GM18505 (cell line): Measurements from ENCODE around the gene NR1I2.

Experiments
- ATAC-seq: cut with Tn5 transposase; IDR thresholded peaks from one replicate; pipeline ENCODE4 v1.9.1; 2021; ENCODE audit not compliant: unreplicated experiment
- POLR2A ChIP-seq: IDR thresholded peaks from 4 replicates; pipeline ENCODE4 v1.6.1; 2011; ENCODE audit warnings: borderline replicate concordance; ENCODE audit not compliant: insufficient read depth, insufficient read length; ENCODE audit errors: extremely low read depth

NR1I2 gene

DNA sequence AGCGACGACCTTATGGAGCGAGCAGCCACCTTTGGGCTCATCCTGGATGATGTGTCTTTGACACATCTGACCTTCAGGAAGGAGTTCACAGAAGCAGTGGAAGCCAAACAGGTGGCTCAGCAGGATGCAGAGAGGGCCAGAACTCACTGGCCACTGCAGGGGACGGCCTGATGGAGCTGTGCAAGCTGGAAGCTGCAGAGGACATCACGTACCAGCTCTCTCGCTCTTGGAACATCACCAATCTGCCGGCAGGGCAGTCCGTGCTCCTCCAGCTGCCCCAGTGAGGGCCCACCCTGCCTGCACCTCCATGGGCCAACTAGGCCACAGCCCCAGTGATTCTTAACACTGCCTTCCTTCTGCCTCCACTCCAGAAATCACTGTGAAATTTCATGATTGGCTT lies 10.4 kb downstream of the NR1I2 start:
- no peak for ATAC-seq

DNA sequence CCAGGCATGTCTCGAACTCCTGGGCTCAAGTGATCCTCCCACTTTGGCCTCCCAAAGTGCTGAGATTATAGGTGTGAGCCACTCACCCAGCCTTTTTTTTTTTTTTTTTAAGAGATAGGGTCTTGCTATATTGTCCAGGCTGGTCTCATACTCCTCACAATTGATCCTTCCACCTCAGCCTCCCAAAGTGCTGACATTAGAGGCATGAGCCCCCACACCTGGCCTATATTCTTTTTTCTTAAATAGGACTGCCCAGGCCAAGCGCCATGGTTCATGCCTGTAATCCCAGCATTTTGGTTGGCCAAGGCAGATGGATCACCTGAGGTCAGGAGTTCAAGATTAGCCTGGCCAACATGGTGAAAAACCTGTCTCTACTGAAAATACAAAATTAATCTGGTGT lies 12.5 kb downstream of the NR1I2 start:
- ATAC-seq = no peak
- no peak for TF ChIP-seq POLR2A

More for the DNA sequence above, 10.4 kb downstream of the NR1I2 start:
- TF ChIP-seq POLR2A = no peak

DNA sequence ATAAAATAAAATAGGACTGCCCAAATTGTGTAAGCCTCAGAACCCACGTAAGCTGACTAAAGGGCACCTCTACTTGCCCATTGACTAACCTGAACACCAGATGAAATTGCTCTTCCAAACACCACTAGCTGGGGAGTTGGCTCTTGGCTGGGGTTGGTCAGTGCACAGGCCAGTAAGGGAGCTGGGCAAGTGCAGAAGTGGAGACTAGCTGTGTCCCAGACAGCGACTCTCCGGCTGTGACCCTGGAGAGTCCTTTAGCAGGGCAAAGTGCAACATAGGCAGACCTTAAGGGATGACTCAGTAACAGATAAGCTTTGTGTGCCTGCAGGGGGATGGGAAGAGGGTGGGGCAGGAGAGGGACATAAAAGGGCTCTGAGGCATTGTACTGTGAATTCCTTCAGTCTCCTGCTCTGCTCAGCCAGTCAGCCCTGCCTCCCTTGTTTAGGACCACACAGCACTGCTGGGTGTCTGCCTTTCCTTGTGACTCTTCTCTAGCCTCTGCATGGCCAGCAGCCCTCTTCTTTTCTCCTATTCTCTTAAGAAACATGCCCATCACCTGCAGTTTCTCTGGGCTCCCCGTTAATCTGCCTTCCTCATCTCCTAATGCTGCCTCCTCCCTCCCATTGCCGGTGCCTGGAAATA lies 13.2 kb downstream of the NR1I2 start:
- TF ChIP-seq POLR2A = no peak
- ATAC-seq = no peak

DNA sequence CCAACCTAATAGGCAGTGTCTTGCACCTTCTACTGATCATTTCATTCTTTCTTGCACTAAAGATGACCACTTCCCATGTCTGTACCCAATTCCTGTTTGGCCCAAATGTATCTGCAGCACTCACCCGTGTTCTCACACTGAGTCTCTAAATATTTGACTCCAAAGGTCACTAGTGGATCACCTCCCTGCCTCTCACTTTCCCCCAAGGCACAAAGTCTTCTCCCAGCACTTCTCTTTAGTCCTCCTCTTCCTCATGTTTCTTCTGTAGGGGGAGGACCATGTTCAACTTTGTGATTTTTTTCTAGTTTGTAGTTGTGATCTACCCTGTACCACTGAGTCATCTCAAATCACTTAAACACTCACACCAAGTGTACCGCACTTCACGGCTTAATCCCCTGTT lies 13.9 kb downstream of the NR1I2 start:
- TF ChIP-seq POLR2A = no peak
- ATAC-seq = no peak

DNA sequence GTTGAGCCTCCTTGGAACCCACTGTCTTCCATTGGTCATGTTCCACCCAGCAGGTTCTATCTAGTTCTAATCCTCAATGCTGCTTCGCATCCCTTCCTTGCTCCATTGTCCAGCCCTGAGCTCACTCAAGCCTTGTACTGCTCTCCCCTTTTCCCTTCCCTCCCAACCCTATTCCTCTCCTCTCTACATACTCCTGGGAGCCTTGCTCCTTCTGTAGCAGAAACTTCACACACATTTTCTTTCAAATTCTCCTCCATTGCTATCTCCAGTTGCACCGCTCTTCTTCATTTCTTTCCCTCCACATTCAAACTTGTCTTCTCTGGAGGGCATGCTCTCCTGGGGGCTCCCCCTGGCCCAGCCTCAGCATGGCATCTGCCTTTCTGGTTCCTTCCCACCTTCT lies 14.5 kb downstream of the NR1I2 start:
- ATAC-seq = no peak
- TF ChIP-seq POLR2A = no peak

DNA sequence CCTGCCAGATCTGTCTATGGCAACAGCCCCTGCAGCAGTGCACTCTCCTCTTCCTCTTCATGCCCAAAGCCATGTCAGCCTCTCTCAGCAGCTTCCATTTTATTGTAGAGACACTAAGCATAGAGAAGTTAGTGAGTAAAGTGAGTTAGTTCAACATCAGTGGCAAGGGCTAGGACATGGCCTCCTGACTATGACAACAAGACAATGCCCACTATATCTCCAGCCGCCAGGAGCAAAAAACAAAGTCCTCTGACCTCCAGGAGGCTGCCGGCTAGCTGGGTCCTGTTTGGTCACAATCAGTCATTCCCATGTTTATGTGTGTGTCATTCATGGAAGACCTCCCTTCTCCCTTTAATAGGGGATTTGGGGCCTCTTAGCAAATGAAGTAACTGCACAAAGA lies 14.9 kb downstream of the NR1I2 start:
- no peak for TF ChIP-seq POLR2A
- ATAC-seq = no peak

DNA sequence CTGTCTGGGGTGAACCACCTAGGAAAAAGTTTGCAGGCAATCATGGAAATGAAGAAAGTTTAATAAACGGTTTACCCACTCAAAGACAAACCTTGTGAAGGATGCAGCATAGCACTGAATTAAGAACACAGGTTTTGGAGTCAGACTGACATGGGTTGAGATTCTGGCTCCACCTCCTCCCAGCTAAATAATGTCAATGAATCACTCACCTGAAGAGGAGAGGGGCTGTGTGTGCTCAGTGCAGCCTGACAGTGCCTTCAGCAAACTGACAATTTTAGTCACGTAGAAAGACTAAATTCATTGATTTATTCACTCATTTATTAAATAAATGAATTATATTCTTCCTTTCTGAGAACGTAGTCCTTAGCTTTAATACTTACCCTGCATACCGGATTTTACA lies 18.9 kb downstream of the NR1I2 start:
- no peak for TF ChIP-seq POLR2A
- no peak for ATAC-seq

DNA sequence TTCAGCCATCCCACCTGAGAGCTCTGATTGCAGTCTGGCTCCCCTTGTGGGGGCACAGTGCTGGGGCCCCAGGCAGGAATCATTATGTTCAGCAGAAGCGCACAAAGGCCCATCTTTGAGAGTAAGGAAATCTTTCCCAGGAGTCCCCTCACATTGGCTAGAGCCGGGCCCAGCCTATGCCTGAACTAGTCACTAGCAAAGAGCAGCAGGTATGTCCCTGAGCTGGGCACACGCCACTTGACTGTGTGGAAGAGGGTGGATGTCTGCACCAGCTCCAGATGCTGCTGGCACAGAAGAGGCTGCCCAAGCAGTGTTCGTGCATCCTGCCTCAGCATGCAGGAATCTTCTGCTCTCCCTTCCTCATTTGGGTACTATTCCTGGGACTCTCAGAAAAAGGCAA lies 26.3 kb downstream of the NR1I2 start:
- no peak for ATAC-seq
- TF ChIP-seq POLR2A = no peak

DNA sequence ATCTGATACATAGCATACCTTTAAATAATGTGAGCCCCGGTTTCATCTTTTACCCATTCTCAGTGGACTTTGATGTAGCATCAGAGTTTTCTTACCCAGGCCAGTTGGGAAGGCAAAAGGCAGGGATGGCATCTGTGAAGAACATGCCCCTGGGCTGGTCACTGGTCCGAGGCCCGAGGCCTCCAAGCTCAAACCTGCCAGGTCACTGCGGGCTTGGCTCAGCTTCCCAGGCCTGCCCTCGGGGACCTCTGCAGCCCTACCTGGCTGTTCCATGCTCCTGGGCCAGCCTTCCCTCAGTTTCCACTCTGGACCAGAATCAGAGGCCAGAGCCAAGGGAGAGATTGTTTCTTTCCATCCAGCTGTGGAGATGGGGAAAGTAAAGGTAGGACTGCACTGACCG lies 26.9 kb downstream of the NR1I2 start:
- no peak for TF ChIP-seq POLR2A
- no peak for ATAC-seq

DNA sequence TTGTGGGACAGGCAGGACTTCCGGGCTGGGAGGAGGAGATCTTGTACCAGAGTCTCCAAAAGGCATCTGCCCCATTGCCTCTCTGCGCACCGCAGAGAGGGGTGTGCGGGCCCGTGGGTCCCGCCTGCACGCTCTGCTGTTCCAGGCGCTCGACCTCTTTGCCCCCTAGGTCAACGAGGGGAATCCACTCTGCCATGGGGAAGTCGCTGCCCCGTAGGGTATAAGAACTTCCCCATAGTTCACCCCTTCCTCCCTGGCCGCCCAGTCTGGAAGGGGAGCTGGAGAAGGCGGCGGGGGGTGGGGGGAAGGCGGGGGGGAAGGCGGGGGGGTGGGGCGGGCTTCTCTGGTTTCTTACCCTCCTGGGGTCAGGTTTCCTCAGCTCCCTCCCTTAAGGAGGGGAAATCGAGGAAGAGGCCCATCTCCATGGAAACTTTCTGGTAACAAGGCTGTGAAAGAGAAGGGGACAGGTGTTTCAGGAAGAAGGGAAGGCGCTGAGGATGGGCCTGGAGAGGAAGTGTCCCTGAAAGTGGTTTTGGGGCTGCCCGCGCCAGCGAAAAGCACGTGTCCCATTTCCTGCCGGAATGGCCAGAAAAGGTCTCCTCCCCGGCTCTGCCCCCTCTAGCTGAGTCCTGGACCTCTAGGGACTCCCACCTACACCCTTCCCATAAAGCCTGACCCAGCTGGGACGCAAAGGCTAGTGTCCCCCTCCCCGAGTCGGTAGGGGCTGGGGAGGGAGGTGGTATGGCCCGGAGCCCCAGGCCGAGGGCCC lies 27.5 kb downstream of the NR1I2 start:
- no peak for TF ChIP-seq POLR2A
- peak; percentile 23 for ATAC-seq

DNA sequence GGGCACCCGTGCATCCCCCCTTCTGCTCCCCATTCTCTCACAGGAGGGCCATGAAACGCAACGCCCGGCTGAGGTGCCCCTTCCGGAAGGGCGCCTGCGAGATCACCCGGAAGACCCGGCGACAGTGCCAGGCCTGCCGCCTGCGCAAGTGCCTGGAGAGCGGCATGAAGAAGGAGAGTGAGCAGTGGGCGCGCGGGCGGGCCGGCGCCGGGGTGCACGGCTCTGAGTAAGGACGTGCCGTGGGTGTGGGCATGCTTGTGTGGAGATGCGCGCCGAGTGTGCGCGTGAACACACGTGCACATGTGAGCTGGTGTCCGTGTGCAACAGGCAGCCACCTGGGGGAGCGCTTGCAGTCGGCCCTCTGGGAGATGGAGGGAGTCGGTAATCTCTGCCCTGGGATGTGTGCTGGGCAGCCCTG lies 28.1 kb downstream of the NR1I2 start:
- peak; percentile 85 for ATAC-seq
- TF ChIP-seq POLR2A = peak; percentile 51

DNA sequence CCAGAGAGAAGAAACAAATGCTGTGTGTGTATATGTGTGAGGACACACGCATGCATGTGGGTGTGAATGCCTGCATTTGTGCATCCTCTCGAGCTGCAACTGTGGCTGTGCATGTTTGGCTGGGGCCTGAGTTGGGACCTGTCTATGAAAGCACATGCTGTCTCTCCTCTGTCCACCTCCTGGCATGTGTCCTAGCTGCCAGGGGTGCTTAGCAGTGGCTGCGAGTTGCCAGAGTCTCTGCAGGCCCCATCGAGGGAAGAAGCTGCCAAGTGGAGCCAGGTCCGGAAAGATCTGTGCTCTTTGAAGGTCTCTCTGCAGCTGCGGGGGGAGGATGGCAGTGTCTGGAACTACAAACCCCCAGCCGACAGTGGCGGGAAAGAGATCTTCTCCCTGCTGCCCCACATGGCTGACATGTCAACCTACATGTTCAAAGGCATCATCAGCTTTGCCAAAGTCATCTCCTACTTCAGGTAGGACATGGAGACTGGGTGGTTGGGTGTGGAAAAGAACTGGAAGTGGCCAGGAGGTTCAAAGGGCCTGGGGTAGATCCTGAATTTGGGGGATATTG lies 30.7 kb downstream of the NR1I2 start:
- ATAC-seq = no peak
- no peak for TF ChIP-seq POLR2A

DNA sequence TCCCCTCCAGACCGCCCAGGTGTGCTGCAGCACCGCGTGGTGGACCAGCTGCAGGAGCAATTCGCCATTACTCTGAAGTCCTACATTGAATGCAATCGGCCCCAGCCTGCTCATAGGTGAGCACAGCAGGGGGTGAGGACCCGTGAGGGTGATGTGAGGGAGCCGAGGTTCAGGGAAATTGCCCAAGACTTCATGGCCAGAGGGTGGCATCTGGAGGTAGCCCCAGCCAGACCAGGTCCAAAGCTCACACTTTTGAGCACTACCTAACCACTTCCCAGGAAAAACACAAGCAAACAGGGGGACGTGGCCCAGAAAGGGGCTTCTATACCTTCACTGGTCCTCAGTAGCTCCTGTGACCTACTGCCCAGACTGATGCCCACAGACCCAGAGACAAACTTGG lies 33.8 kb downstream of the NR1I2 start:
- no peak for TF ChIP-seq POLR2A
- ATAC-seq = no peak

DNA sequence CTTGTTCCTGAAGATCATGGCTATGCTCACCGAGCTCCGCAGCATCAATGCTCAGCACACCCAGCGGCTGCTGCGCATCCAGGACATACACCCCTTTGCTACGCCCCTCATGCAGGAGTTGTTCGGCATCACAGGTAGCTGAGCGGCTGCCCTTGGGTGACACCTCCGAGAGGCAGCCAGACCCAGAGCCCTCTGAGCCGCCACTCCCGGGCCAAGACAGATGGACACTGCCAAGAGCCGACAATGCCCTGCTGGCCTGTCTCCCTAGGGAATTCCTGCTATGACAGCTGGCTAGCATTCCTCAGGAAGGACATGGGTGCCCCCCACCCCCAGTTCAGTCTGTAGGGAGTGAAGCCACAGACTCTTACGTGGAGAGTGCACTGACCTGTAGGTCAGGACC lies 35.2 kb downstream of the NR1I2 start:
- ATAC-seq = no peak
- no peak for TF ChIP-seq POLR2A

DNA sequence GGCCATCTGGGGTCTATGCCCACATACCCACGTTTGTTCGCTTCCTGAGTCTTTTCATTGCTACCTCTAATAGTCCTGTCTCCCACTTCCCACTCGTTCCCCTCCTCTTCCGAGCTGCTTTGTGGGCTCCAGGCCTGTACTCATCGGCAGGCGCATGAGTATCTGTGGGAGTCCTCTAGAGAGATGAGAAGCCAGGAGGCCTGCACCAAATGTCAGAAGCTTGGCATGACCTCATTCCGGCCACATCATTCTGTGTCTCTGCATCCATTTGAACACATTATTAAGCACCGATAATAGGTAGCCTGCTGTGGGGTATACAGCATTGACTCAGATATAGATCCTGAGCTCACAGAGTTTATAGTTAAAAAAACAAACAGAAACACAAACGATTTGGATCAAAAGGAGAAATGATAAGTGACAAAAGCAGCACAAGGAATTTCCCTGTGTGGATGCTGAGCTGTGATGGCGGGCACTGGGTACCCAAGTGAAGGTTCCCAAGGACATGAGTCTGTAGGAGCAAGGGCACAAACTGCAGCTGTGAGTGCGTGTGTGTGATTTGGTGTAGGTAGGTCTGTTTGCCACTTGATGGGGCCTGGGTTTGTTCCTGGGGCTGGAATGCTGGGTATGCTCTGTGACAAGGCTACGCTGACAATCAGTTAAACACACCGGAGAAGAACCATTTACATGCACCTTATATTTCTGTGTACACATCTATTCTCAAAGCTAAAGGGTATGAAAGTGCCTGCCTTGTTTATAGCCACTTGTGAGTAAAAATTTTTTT lies 35.9 kb downstream of the NR1I2 start:
- no peak for TF ChIP-seq POLR2A
- ATAC-seq = no peak
